Thymus (tissue), 14 donors: Measurements from ENCODE around the gene SHISA4. TPM values are rescaled to one million over a fixed set of nuclear protein-coding genes. Genes with fewer than 3 reads are reported as not detected.
A peak's percentile ranks its signal among the peaks of the same experiment; 100 is the strongest.
"Not testable (repeated sequence)": the region's sequence is repeated elsewhere in the genome, so short reads cannot be mapped to it uniquely, and the experiment has no call there.

Experiments used
- DNase-seq, 9 donors: peaks; one replicate each; pipeline ENCODE4 v3.0.0-alpha.2; 2013; ENCODE audit warnings: low spot score in 9 of 9, low read depth in 6 of 9, missing footprints in 1 of 9
- H3K27ac ChIP-seq, 2 donors: one replicate each; pipeline ENCODE4 v1.5.1; 2013; ENCODE audit warnings: control low read depth in 1 of 2, low read depth in 1 of 2, low read length in 1 of 2, mild to moderate bottlenecking in 1 of 2, moderate library complexity in 1 of 2
- H3K27me3 ChIP-seq, 2 donors: one replicate each; pipeline ENCODE4 v1.5.1; 2013; ENCODE audit warnings: low read length in 1 of 2; ENCODE audit not compliant: control insufficient read depth in 2 of 2, insufficient read depth in 1 of 2
- H3K36me3 ChIP-seq, 2 donors: one replicate each; pipeline ENCODE4 v1.5.1; 2013; ENCODE audit warnings: low read length in 1 of 2, mild to moderate bottlenecking in 1 of 2, moderate library complexity in 1 of 2; ENCODE audit not compliant: control insufficient read depth in 2 of 2, insufficient read depth in 2 of 2
- H3K4me1 ChIP-seq, 2 donors: one replicate each; pipeline ENCODE4 v1.5.1; 2013; ENCODE audit warnings: low read length in 2 of 2; ENCODE audit not compliant: control insufficient read depth in 2 of 2, insufficient read depth in 2 of 2
- H3K4me3 ChIP-seq, 2 donors: one replicate each; pipeline ENCODE4 v1.5.1; 2013; ENCODE audit warnings: low read length in 2 of 2, control low read depth in 1 of 2, mild to moderate bottlenecking in 1 of 2
- H3K9me3 ChIP-seq, 2 donors: one replicate each; pipeline ENCODE4 v1.5.1; 2013; ENCODE audit warnings: low read length in 1 of 2, mild to moderate bottlenecking in 1 of 2; ENCODE audit not compliant: control insufficient read depth in 2 of 2, insufficient read depth in 1 of 2
- WGBS: extraction: QIAGEN DNeasy Blood & Tissue Kit; methylation state at CpG from one replicate; pipeline ENCODE4 v1.1.7; 2013; 5-methylcytosine and 5-hydroxymethylcytosine counted together
- long read RNA-seq, 10 donors: transcript quantifications; one replicate each; lab custom pipeline, GENCODE V29; 2026
- polyA plus RNA-seq: library from polyadenylated mRNA; stranded (reverse); fragments of 200-250 nt; gene quantifications from one replicate; pipeline ENCODE4 v1.2.3, GENCODE V29; 2013
- total RNA-seq: library from RNA; stranded (reverse); fragments of 120-200 nt; gene quantifications from one replicate; pipeline ENCODE4 v1.2.4, GENCODE V29; 2013
- donor health status: healthy.

The SHISA4 gene
- total RNA-seq (0.57 TPM), polyA plus RNA-seq (5.0 TPM)
- long read RNA-seq, donor 1: 0 reads
- long read RNA-seq, donor 2, partial matches to known transcripts: 0 of 1 reads
- long read RNA-seq, donor 2, other reads (novel, unspliced or antisense): 0 of 1 reads
- long read RNA-seq, donor 3: 0 reads
- long read RNA-seq, donor 4: 0 reads
- long read RNA-seq, donor 5, partial matches to known transcripts: 0 of 1 reads
- long read RNA-seq, donor 5, other reads (novel, unspliced or antisense): 0 of 1 reads
- long read RNA-seq, donor 6: 0 reads
- long read RNA-seq, donor 7, partial matches to known transcripts: 0 of 1 reads
- long read RNA-seq, donor 7, other reads (novel, unspliced or antisense): 0 of 1 reads
- long read RNA-seq, donor 8: 0 reads
- long read RNA-seq, donor 9: 0 reads
- long read RNA-seq, donor 10: 0 reads

- Histone ChIP-seq H3K4me3 (peak within 1 kb of the TSS in 1 of 2 donors; percentile 15), H3K36me3 (no peaks in the 10 kb centered on the region), H3K4me1 (no peaks in the 10 kb centered on the region), H3K27me3 (peaks cover 29 to 81% of the 10 kb centered on the region in 2 donors), H3K9me3 (peaks cover 0 to 2% of the 10 kb centered on the region in 2 donors), H3K27ac (no peak within 1 kb of the TSS)
- no peak for DNase-seq
- WGBS: 12% methylated on average over 49 of the region's 49 CpGs
Observed at GRCh38 chr1:201888282-201889089, at the start of gene SHISA4. Gene SHISA4, plus strand, starts transcription at chr1:201888898. Its CDS starts 97 bp downstream, at chr1:201888995.

- H3K27ac ChIP-seq, H3K4me1 ChIP-seq, H3K27me3 ChIP-seq, H3K9me3 ChIP-seq, DNase-seq, H3K4me3 ChIP-seq: not testable (repeated sequence)
- 98% methylated on average over 10 of the region's 10 CpGs for WGBS
- peaks cover 7 to 21% of the 10 kb centered on the region in 2 donors for H3K36me3 ChIP-seq
Observed at GRCh38 chr1:201839089-201839488, 49.6 kb upstream of the SHISA4 start.

GRCh38 chr1:201840055-201840454 lies 48.6 kb upstream of the SHISA4 start:
- H3K4me1 ChIP-seq: no peaks in the 10 kb centered on the region
- H3K36me3 ChIP-seq: peaks cover 4 to 15% of the 10 kb centered on the region in 2 donors
- no peak overlapping the region for H3K27ac ChIP-seq
- H3K9me3 ChIP-seq: no peaks in the 10 kb centered on the region
- no peak overlapping the region for H3K4me3 ChIP-seq
- no peaks in the 10 kb centered on the region for H3K27me3 ChIP-seq
- DNase-seq: no peak
- 100% methylated on average over 4 of the region's 4 CpGs for WGBS

GRCh38 chr1:201840490-201840889 lies 48.2 kb upstream of the SHISA4 start:
- Histone ChIP-seq H3K9me3 (no peaks in the 10 kb centered on the region), H3K36me3 (peaks cover 4 to 11% of the 10 kb centered on the region in 2 donors), H3K4me1 (no peaks in the 10 kb centered on the region), H3K4me3 (no peak overlapping the region), H3K27me3 (no peaks in the 10 kb centered on the region), H3K27ac (no peak overlapping the region)
- WGBS: 100% methylated on average over 1 of the region's 1 CpG
- DNase-seq: no peak

GRCh38 chr1:201841265-201841912 lies 47.3 kb upstream of the SHISA4 start:
- WGBS: 86% methylated on average over 2 of the region's 2 CpGs
- DNase-seq: no peak

GRCh38 chr1:201842472-201843027 lies 46.1 kb upstream of the SHISA4 start:
- Histone ChIP-seq H3K9me3 (no peaks in the 10 kb centered on the region), H3K36me3 (peaks cover 4 to 9% of the 10 kb centered on the region in 2 donors), H3K27ac (no peak overlapping the region), H3K27me3 (no peaks in the 10 kb centered on the region), H3K4me3 (no peak overlapping the region), H3K4me1 (no peaks in the 10 kb centered on the region)
- DNase-seq: no peak
- WGBS: 97% methylated on average over 2 of the region's 2 CpGs

More at GRCh38 chr1:201841265-201841912, 47.3 kb upstream of the SHISA4 start:
- Histone ChIP-seq H3K27ac (no peak overlapping the region), H3K9me3 (no peaks in the 10 kb centered on the region), H3K36me3 (peaks cover 4 to 8% of the 10 kb centered on the region in 2 donors), H3K27me3 (no peaks in the 10 kb centered on the region), H3K4me1 (no peaks in the 10 kb centered on the region), H3K4me3 (no peak overlapping the region)

- H3K4me1 ChIP-seq: no peaks in the 10 kb centered on the region
- no peaks in the 10 kb centered on the region for H3K27me3 ChIP-seq
- no peak overlapping the region for H3K4me3 ChIP-seq
- H3K9me3 ChIP-seq: no peaks in the 10 kb centered on the region
- peaks cover 10 to 31% of the 10 kb centered on the region in 2 donors for H3K36me3 ChIP-seq
- DNase-seq: no peak
- 84% methylated on average over 2 of the region's 2 CpGs for WGBS
- H3K27ac ChIP-seq: no peak overlapping the region
Observed at GRCh38 chr1:201845331-201846083, 43.2 kb upstream of the SHISA4 start.

- DNase-seq: no peak
- Histone ChIP-seq H3K27me3 (no peaks in the 10 kb centered on the region), H3K9me3 (no peaks in the 10 kb centered on the region), H3K4me3 (no peak overlapping the region), H3K27ac (no peak overlapping the region), H3K36me3 (peaks cover 19 to 47% of the 10 kb centered on the region in 2 donors), H3K4me1 (no peaks in the 10 kb centered on the region)
- WGBS: 92% methylated on average over 1 of the region's 1 CpG
Observed at GRCh38 chr1:201847150-201847549, 41.5 kb upstream of the SHISA4 start.
